HEK293T (cell line): Measurements from ENCODE around the gene SDC4.
A peak's percentile ranks its signal among the peaks of the same experiment; 100 is the strongest.

ENCODE experiments used
- CTCF ChIA-PET: fragments of 350-600 bp; formaldehyde crosslinking; extraction: SDS; loops from one replicate; lab custom pipeline; 2021; ENCODE audit warnings: antibody characterized with exemption, inconsistent platforms; lab: Yijun Ruan, JAX
- POLR2A ChIA-PET: fragments of 350-600 bp; formaldehyde crosslinking; extraction: SDS; loops from one replicate; lab custom pipeline; 2020; ENCODE audit warnings: antibody characterized with exemption, inconsistent platforms; lab: Yijun Ruan, JAX
- DNase-seq: peaks from one replicate; pipeline ENCODE4 v3.0.0; 2012; ENCODE audit warnings: mixed read lengths; ENCODE audit errors: extremely low spot score
- ARNT ChIP-seq: fragments of 450-650 bp; IDR thresholded peaks from 2 replicates; pipeline ENCODE4 v1.6.1; 2017; ENCODE audit warnings: mild to moderate bottlenecking
- BHLHE40 ChIP-seq: fragments of 450-650 bp; IDR thresholded peaks from 2 replicates; pipeline ENCODE4 v1.6.1; 2016; ENCODE audit warnings: mild to moderate bottlenecking, moderate library complexity, borderline replicate concordance
- ELF4 ChIP-seq: fragments of 450-650 bp; IDR thresholded peaks from 2 replicates; pipeline ENCODE4 v1.6.1; 2017; ENCODE audit warnings: antibody characterized with exemption
- FOXA1 ChIP-seq: fragments of 450-650 bp; IDR thresholded peaks from 2 replicates; pipeline ENCODE4 v1.6.1; 2016; ENCODE audit warnings: mild to moderate bottlenecking
- FOXK2 ChIP-seq: fragments of 450-650 bp; IDR thresholded peaks from 2 replicates; pipeline ENCODE4 v1.6.1; 2016; ENCODE audit warnings: mild to moderate bottlenecking
- FOXM1 ChIP-seq: fragments of 450-650 bp; IDR thresholded peaks from 2 replicates; pipeline ENCODE4 v1.6.1; 2017; ENCODE audit warnings: mild to moderate bottlenecking, borderline replicate concordance
- HDGF ChIP-seq: fragments of 450-650 bp; IDR thresholded peaks from 2 replicates; pipeline ENCODE4 v1.6.1; 2017; ENCODE audit warnings: antibody characterized with exemption, borderline replicate concordance
- L3MBTL2 ChIP-seq: fragments of 450-650 bp; conservative IDR thresholded peaks from 2 replicates; pipeline ENCODE4 v1.6.1; 2016; ENCODE audit warnings: mild to moderate bottlenecking
- LEF1 ChIP-seq: fragments of 450-650 bp; IDR thresholded peaks from 2 replicates; pipeline ENCODE4 v1.6.1; 2017; ENCODE audit warnings: mild to moderate bottlenecking, borderline replicate concordance
- NFRKB ChIP-seq: fragments of 450-650 bp; IDR thresholded peaks from 2 replicates; pipeline ENCODE4 v1.6.1; 2016; ENCODE audit warnings: mild to moderate bottlenecking, moderate library complexity
- PKNOX1 ChIP-seq: fragments of 450-650 bp; IDR thresholded peaks from 2 replicates; pipeline ENCODE4 v1.6.1; 2016
- SP1 ChIP-seq: fragments of 450-650 bp; IDR thresholded peaks from 2 replicates; pipeline ENCODE4 v1.6.1; 2017
- SUZ12 ChIP-seq: fragments of 450-650 bp; IDR thresholded peaks from 2 replicates; pipeline ENCODE4 v1.6.1; 2016; ENCODE audit warnings: mild to moderate bottlenecking
- TARDBP ChIP-seq: fragments of 450-650 bp; IDR thresholded peaks from 2 replicates; pipeline ENCODE4 v1.6.1; 2016
- ZNF384 ChIP-seq: fragments of 450-650 bp; IDR thresholded peaks from 2 replicates; pipeline ENCODE4 v1.6.1; 2016

The SDC4 gene

GRCh38 chr20:45390931-45391330 is 42.7 kb upstream of the SDC4 start:
- TF ChIP-seq SP1, result no peak
- TF ChIP-seq PKNOX1, result peak; percentile 30; the same call in 1 of the 2 replicates
- CTCF ChIA-PET, result interaction anchor here (1.3 kb wide), 1 partner anchor 17 kb away, joined by 5 read pairs; no protein-coding TSS in a partner anchor
- no peak for DNase-seq
- POLR2A ChIA-PET, result no interaction called here

- no peak for TF ChIP-seq ARNT
- TF ChIP-seq ZNF384, result no peak
- TF ChIP-seq LEF1, result no peak
- no peak for TF ChIP-seq FOXK2
- no peak for TF ChIP-seq L3MBTL2
- TF ChIP-seq FOXA1, result no peak
- TF ChIP-seq HDGF, result no peak
- no peak for TF ChIP-seq NFRKB
- no peak for TF ChIP-seq BHLHE40
- no peak for TF ChIP-seq FOXM1
- TF ChIP-seq TARDBP, result no peak
- TF ChIP-seq PKNOX1, result no peak
- no peak for TF ChIP-seq ELF4
- ChIA-PET CTCF (interaction anchor here (1.0 kb wide), 1 partner anchor 13 kb away, joined by 3 read pairs; no protein-coding TSS in a partner anchor), POLR2A (no interaction called here)
- no peak for DNase-seq
Observed at GRCh38 chr20:45387274-45387673, 39.0 kb upstream of the SDC4 start.

GRCh38 chr20:45378191-45378590 is 30.0 kb upstream of the SDC4 start, which contains the start of gene TP53TG5:
TSS of gene TP53TG5 (minus strand) at chr20:45378325. CDS start at chr20:45378236, 89 bp downstream.
- DNase-seq, result no peak
- TF ChIP-seq NFRKB (no peak), TARDBP (no peak), FOXM1 (no peak), FOXA1 (no peak), ZNF384 (no peak), ELF4 (no peak)
- CTCF ChIA-PET, result no interaction called here
- POLR2A ChIA-PET, result no interaction called here

- TF ChIP-seq FOXM1, result no peak
- TF ChIP-seq ELF4, result no peak
- TF ChIP-seq SUZ12, result no peak
- no peak for TF ChIP-seq NFRKB
- TF ChIP-seq BHLHE40, result no peak
- no peak for TF ChIP-seq PKNOX1
- no peak for TF ChIP-seq FOXA1
- TF ChIP-seq FOXK2, result no peak
- no peak for TF ChIP-seq TARDBP
- no peak for TF ChIP-seq ARNT
- POLR2A ChIA-PET, result no interaction called here
- no peak for DNase-seq
- CTCF ChIA-PET, result interaction anchor here (1.7 kb wide), 1 partner anchor 60 kb away, joined by 6 read pairs; no protein-coding TSS in a partner anchor
Observed at GRCh38 chr20:45377269-45377668, 29.0 kb upstream of the SDC4 start.

- DNase-seq, result no peak
- ChIA-PET CTCF (interaction anchor here (2.9 to 3.1 kb wide), 2 partner anchors 12 to 62 kb away, joined by 8 to 56 read pairs; partner anchors contain the start of gene SYS1), POLR2A (interaction anchor here (1.4 to 1.9 kb wide), 2 partner anchors 41 to 396 kb away, joined by 3 to 12 read pairs; partner anchors contain the start of gene PIGT)
- TF ChIP-seq ELF4 (no peak), PKNOX1 (no peak), BHLHE40 (no peak), L3MBTL2 (no peak), TARDBP (no peak), LEF1 (no peak), FOXK2 (no peak), SUZ12 (no peak), HDGF (no peak), FOXA1 (no peak), ZNF384 (no peak), ARNT (no peak), NFRKB (no peak)
Observed at GRCh38 chr20:45374966-45375365, 26.7 kb upstream of the SDC4 start.

GRCh38 chr20:45374101-45374467 is 25.9 kb upstream of the SDC4 start:
- CTCF ChIA-PET, result interaction anchor here (0.7 to 3.1 kb wide), 15 partner anchors 11 to 397 kb away, joined by 3 to 56 read pairs (median 5); partner anchors contain the start of gene SYS1
- POLR2A ChIA-PET, result interaction anchor here (1.1 to 2.1 kb wide), 6 partner anchors 11 to 397 kb away, joined by 3 to 17 read pairs (median 8); partner anchors contain the start of genes PIGT and SYS1

More at GRCh38 chr20:45374101-45374467, 25.9 kb upstream of the SDC4 start:
- no peak for DNase-seq
- TF ChIP-seq NFRKB (no peak), ZNF384 (peak; percentile 41; the same call in 1 of the 2 replicates)
